Right renal pelvis (tissue), 4 donors: ENCODE data around the gene SORD. TPM values are rescaled to one million over a fixed set of nuclear protein-coding genes. Genes with fewer than 3 reads are reported as not detected.
"Not testable (repeated sequence)": the region's sequence is repeated elsewhere in the genome, so short reads cannot be mapped to it uniquely, and the experiment has no call there.

Experiments
- DNase-seq, 4 donors: peaks; one replicate each; pipeline ENCODE4 v3.0.0-alpha.2; 2013; ENCODE audit warnings: low read depth in 4 of 4, low spot score in 3 of 4, missing footprints in 1 of 4
- polyA plus RNA-seq, 4 donors: library from polyadenylated mRNA; unstranded; fragments of 120-200 nt; gene quantifications; one replicate each; pipeline ENCODE4 v1.2.1, GENCODE V29; 2013; ENCODE audit not compliant: insufficient read length in 4 of 4

The SORD gene
- polyA plus RNA-seq, 4 donors = 22.1 to 47.5 (median 33.8) TPM

GRCh38 chr15:45058690-45059675, 36.0 kb downstream of the SORD start:
- not testable (repeated sequence) for DNase-seq

GRCh38 chr15:45062301-45062700, 39.3 kb downstream of the SORD start:
- DNase-seq = not testable (repeated sequence)

GRCh38 chr15:45064386-45064785, 41.4 kb downstream of the SORD start:
- DNase-seq = no peak

GRCh38 chr15:45069942-45070360, 47.0 kb downstream of the SORD start:
- not testable (repeated sequence) for DNase-seq

GRCh38 chr15:45073602-45074001, 50.6 kb downstream of the SORD start:
- not testable (repeated sequence) for DNase-seq

- not testable (repeated sequence) for DNase-seq
Measured at GRCh38 chr15:45075440-45076320, 52.7 kb downstream of the SORD start.

- not testable (repeated sequence) for DNase-seq
Measured at GRCh38 chr15:45077391-45077790, 54.4 kb downstream of the SORD start.

- not testable (repeated sequence) for DNase-seq
Measured at GRCh38 chr15:45079201-45079600, 56.2 kb downstream of the SORD start.

GRCh38 chr15:45079628-45080246, 56.7 kb downstream of the SORD start:
- DNase-seq = not testable (repeated sequence)

- DNase-seq = not testable (repeated sequence)
Measured at GRCh38 chr15:45080593-45080992, 57.6 kb downstream of the SORD start.

- not testable (repeated sequence) for DNase-seq
Measured at GRCh38 chr15:45082412-45082811, 59.4 kb downstream of the SORD start.

- DNase-seq = no peak
Measured at GRCh38 chr15:45083223-45083622, 60.2 kb downstream of the SORD start.

GRCh38 chr15:45084163-45084562, 61.2 kb downstream of the SORD start:
- DNase-seq = no peak

GRCh38 chr15:45087513-45087912, 64.5 kb downstream of the SORD start:
- no peak for DNase-seq

GRCh38 chr15:45088801-45089711, 66.1 kb downstream of the SORD start:
- DNase-seq = no peak

GRCh38 chr15:45089712-45090373, 66.8 kb downstream of the SORD start:
- DNase-seq = no peak

GRCh38 chr15:45091161-45091560, 68.2 kb downstream of the SORD start:
- DNase-seq = no peak

- DNase-seq = no peak
Measured at GRCh38 chr15:45091576-45091975, 68.6 kb downstream of the SORD start.

- no peak for DNase-seq
Measured at GRCh38 chr15:45093013-45093412, 70.0 kb downstream of the SORD start.
